Mucosa of stomach (tissue), 1 donor: ENCODE data around the gene SPATA46.
A peak's percentile ranks its signal among the peaks of the same experiment; 100 is the strongest.

Experiments
- H3K27me3 ChIP-seq: one replicate; pipeline ENCODE4 v1.7.0; 2013; ENCODE audit warnings: mild to moderate bottlenecking, low read length; ENCODE audit not compliant: control insufficient read depth, insufficient read depth
- H3K36me3 ChIP-seq: one replicate; pipeline ENCODE4 v1.7.0; 2013; ENCODE audit warnings: low read length; ENCODE audit not compliant: control insufficient read depth, insufficient read depth
- H3K4me1 ChIP-seq: one replicate; pipeline ENCODE4 v1.7.0; 2013; ENCODE audit warnings: mild to moderate bottlenecking, low read length; ENCODE audit not compliant: control insufficient read depth, insufficient read depth
- H3K4me3 ChIP-seq: one replicate; pipeline ENCODE4 v1.7.0; 2013; ENCODE audit warnings: low read length
- H3K9ac ChIP-seq: one replicate; pipeline ENCODE4 v1.7.0; 2013; ENCODE audit warnings: mild to moderate bottlenecking, low read length, moderate library complexity
- H3K9me3 ChIP-seq: one replicate; pipeline ENCODE4 v1.7.0; 2013; ENCODE audit warnings: mild to moderate bottlenecking, low read length, moderate library complexity; ENCODE audit not compliant: control insufficient read depth
- donor health status: Pancreatic carcinoma.

Gene SPATA46

DNA sequence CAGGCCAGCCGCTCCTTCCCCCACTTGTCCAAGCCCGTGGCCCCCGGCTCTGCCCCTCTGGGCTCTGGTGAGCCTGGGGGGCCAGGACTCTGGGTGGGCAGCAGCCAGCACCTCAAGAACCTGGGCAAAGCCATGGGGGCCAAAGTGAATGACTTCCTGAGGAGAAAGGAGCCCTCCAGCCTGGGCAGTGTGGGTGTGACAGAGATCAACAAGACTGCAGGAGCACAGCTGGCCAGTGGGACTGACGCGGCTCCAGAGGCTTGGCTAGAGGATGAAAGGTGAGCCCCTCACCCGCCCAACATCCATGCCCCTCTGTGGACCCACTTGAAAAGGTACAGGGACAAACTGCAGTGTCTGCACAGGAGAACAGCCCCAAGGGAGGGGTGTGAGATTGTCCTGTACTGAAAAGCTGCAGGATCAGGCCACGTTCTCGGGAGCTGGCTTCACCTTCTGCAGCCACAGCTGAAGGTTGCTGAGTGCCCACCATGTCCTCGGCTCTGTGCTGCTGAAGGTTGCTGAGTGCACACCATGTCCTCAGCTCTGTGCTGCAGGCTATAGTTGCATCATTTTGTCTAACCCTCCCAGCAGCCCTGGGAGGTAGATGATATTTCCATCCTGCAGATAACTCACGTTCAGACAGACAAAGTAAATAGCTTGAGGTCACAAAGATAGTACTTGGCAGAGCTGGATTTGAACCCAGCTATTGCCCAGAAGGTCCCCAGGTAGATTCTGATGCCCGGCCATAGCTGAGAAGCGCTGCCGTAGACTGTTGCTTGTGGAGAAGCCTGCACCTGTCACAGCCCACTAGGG, 5.5 kb upstream of the SPATA46 start:
- no peaks in the 10 kb centered on the region for H3K36me3 ChIP-seq
- no peaks in the 10 kb centered on the region for H3K27me3 ChIP-seq
- peak overlapping the region; percentile 71 for H3K9ac ChIP-seq
- H3K9me3 ChIP-seq: no peaks in the 10 kb centered on the region
- H3K4me3 ChIP-seq: peak overlapping the region; percentile 28
- H3K4me1 ChIP-seq: peaks cover 29% of the 10 kb centered on the region

GRCh38 chr1:162381383-162381782, 4.7 kb upstream of the SPATA46 start, which contains the start of gene C1orf226:
C1orf226 (plus strand) TSS chr1:162381728; CDS start chr1:162381902, 174 bp downstream.
- Histone ChIP-seq H3K4me3 (peak within 1 kb of the TSS; percentile 28), H3K27me3 (no peaks in the 10 kb centered on the region), H3K4me1 (peaks cover 29% of the 10 kb centered on the region), H3K36me3 (no peaks in the 10 kb centered on the region), H3K9ac (peak within 1 kb of the TSS; percentile 71), H3K9me3 (no peaks in the 10 kb centered on the region)

DNA sequence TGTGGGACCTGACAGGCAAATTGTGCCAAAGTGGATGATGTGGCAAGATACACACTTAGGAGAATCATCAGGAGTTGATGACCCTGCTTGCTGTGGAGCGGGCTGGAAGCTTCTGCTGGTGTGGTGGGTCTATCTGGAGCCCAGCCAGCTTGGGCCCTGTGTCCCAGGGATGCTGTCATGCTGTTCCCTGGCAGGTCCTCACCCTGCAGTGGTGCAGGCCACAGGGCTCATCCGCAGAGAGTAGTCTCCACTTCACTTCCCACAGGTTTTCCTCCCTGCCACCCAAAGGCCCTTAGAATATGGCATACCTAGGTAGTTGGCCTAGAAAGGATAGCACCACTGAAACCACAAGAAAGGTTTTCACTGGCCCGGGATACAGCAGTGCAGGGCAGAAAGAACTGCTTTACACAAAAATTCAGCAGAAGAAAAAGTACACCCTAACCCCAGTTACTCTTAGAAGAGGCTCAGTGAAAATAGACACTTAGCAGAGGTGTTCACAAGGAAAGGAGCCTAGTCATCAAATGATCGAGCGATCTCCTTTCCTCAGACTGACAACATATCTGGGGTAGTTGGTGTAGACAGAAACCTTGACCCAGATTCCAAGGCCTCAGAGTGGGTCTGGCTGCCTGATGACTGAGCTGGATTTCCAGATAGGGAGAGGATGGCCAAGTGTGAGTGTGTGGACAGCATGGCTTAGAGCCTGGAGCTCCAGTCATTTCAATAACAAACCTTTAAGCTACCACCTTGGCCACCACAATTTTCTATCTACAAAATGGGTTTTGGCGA, 3.6 kb upstream of the SPATA46 start:
- H3K4me1 ChIP-seq: peaks cover 29% of the 10 kb centered on the region
- H3K9me3 ChIP-seq: no peaks in the 10 kb centered on the region
- no peaks in the 10 kb centered on the region for H3K36me3 ChIP-seq
- no peak overlapping the region for H3K9ac ChIP-seq
- no peaks in the 10 kb centered on the region for H3K27me3 ChIP-seq
- H3K4me3 ChIP-seq: no peak overlapping the region

DNA sequence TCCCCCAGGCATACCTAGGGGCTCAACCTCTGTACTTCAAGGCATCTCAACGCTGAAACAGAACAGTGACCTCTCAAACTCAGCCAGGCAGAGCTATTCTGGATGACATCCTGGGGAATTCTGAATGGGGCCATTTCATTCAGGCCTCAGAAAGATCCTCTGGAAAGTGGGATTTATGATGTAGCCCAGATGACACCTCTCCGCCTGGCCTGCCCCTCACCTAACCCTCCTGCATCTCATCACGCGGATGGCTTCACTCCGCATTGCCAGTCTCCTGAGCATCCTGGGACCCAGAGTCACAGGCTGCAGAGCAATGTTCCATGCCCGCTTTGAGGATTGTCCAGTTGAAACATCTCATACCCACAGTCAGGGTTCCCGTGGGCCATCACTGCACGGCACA, 1.2 kb downstream of the SPATA46 start:
- Histone ChIP-seq H3K4me1 (peaks cover 26% of the 10 kb centered on the region), H3K27me3 (no peaks in the 10 kb centered on the region), H3K36me3 (no peaks in the 10 kb centered on the region), H3K4me3 (no peak overlapping the region), H3K9me3 (no peaks in the 10 kb centered on the region), H3K9ac (no peak overlapping the region)

DNA sequence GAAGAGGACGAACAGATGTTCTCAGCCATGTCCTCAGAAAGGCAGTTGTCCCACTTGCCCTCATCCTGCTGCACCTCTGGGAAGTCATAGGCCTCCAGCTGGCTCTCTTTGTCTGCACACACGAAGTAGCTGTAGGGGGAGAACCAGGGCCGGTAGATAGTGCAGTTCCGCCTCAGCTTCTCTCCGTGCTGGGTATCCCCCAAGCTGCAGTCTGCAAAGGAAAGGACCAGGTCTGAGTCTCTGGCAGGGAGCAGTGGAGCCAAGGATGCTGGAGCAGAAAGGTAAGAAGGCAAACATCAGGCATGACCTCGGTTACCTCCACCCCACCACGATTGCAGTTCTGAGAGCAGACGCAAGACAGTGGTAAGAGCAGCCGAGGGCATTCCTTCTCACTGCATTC, 2.2 kb downstream of the SPATA46 start:
- no peak overlapping the region for H3K9ac ChIP-seq
- no peak overlapping the region for H3K4me3 ChIP-seq
- no peaks in the 10 kb centered on the region for H3K27me3 ChIP-seq
- peaks cover 24% of the 10 kb centered on the region for H3K4me1 ChIP-seq
- H3K36me3 ChIP-seq: no peaks in the 10 kb centered on the region
- H3K9me3 ChIP-seq: no peaks in the 10 kb centered on the region

DNA sequence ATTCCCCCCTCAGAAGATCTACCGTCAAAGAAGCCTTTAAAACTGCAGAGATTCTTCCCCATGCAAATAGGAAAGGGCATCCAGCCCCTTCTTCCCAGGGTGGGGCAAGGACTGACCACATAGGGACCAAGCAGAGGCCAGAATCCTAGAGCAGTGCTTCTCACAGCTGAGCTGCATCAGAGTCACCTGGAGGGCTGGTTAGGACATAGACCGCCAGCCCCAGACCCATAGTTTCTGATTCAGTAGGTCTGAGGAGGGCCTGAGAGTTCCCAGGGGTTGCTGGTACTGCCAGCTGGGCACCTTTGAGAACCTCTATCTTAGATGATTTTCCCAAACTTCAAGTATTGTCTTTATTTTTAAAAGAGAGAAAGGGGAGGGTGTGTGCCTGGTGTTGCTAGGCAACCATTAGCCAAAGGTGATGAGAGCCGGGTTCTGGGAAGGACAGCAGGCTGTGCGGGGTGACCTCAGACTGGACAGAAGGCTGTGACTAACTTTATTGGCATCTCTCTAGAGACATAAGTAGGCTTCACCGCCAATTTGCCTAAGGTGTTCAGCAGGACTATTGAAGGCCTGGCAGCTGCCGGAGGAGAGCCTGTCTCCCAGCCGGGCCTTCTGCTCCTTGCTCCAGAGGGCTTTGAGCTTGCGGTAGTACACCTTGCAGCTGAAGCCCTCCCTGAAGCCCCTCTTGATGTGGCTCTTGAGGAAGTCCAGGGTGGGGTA, 3.0 kb downstream of the SPATA46 start:
- Histone ChIP-seq H3K27me3 (no peaks in the 10 kb centered on the region), H3K9me3 (no peaks in the 10 kb centered on the region), H3K9ac (no peak overlapping the region), H3K4me3 (no peak overlapping the region), H3K4me1 (peaks cover 24% of the 10 kb centered on the region), H3K36me3 (no peaks in the 10 kb centered on the region)

DNA sequence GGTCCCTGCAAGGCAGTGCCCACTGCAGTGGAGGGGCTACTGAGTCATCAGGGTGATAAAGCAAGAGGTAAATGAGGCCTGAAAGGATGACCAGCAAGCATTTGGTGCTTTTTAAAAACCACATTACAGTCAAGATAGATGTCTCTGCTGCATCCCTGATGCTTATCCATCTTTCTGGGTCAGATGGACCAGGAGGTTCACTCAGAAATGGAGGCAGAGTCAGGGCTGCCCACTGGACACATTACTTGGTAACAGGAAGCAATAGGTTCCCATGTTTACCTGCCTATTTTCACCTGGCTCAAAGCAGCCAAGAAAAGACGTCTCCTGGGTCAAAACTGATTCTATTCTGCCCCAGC, 3.6 kb downstream of the SPATA46 start:
- H3K9ac ChIP-seq: no peak overlapping the region
- peaks cover 24% of the 10 kb centered on the region for H3K4me1 ChIP-seq
- H3K9me3 ChIP-seq: no peaks in the 10 kb centered on the region
- H3K36me3 ChIP-seq: no peaks in the 10 kb centered on the region
- H3K27me3 ChIP-seq: no peaks in the 10 kb centered on the region
- no peak overlapping the region for H3K4me3 ChIP-seq

GRCh38 chr1:162372159-162373071, 4.2 kb downstream of the SPATA46 start:
- no peaks in the 10 kb centered on the region for H3K27me3 ChIP-seq
- H3K9ac ChIP-seq: no peak overlapping the region
- no peaks in the 10 kb centered on the region for H3K36me3 ChIP-seq
- H3K9me3 ChIP-seq: no peaks in the 10 kb centered on the region
- no peak overlapping the region for H3K4me3 ChIP-seq
- H3K4me1 ChIP-seq: peaks cover 24% of the 10 kb centered on the region

DNA sequence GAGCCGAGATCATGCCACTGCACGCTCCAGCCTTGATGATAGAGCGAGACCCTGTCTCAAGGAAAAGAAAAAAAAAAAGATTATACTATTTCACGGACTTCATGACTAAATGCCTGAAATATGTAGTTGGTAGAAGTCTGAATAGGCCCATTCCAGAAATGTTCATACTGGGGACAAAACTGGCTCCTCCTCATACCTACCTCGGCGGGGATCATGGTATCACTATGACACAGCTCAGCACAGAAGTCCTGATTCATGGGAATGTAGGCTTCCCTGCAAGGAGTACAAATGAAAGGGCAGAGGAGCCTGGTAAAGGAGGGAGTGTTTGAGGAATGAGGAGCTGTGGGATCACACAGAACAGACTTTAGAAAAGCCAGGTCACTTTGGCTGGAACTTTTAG, 5.0 kb downstream of the SPATA46 start:
- no peaks in the 10 kb centered on the region for H3K9me3 ChIP-seq
- no peak overlapping the region for H3K9ac ChIP-seq
- no peaks in the 10 kb centered on the region for H3K36me3 ChIP-seq
- H3K27me3 ChIP-seq: no peaks in the 10 kb centered on the region
- peaks cover 24% of the 10 kb centered on the region for H3K4me1 ChIP-seq
- no peak overlapping the region for H3K4me3 ChIP-seq

- H3K4me1 ChIP-seq: peaks cover 24% of the 10 kb centered on the region
- H3K9me3 ChIP-seq: no peaks in the 10 kb centered on the region
- H3K4me3 ChIP-seq: no peak overlapping the region
- H3K27me3 ChIP-seq: no peaks in the 10 kb centered on the region
- H3K9ac ChIP-seq: no peak overlapping the region
- H3K36me3 ChIP-seq: no peaks in the 10 kb centered on the region
Measured at GRCh38 chr1:162370721-162371120, 5.9 kb downstream of the SPATA46 start.

- no peaks in the 10 kb centered on the region for H3K9me3 ChIP-seq
- H3K36me3 ChIP-seq: no peaks in the 10 kb centered on the region
- no peak overlapping the region for H3K9ac ChIP-seq
- H3K27me3 ChIP-seq: no peaks in the 10 kb centered on the region
- H3K4me3 ChIP-seq: no peak overlapping the region
- H3K4me1 ChIP-seq: peaks cover 24% of the 10 kb centered on the region
Measured at GRCh38 chr1:162370161-162370560, 6.5 kb downstream of the SPATA46 start.
